Adipocyte (in vitro differentiated cells): ENCODE measurements around the gene RASIP1.

ENCODE experiments used
- DNase-seq: peaks from one replicate; pipeline ENCODE4 v3.0.0-alpha.2; 2015; ENCODE audit warnings: low read depth
- H3K27me3 ChIP-seq: replicated peaks from 2 replicates; pipeline ENCODE4 v1.7.0; 2013; ENCODE audit warnings: mild to moderate bottlenecking, low read length, moderate library complexity; ENCODE audit not compliant: control insufficient read depth, insufficient read depth
- H3K36me3 ChIP-seq: 2 replicates; pipeline ENCODE4 v1.7.0; 2013; ENCODE audit warnings: low read length, mild to moderate bottlenecking, moderate library complexity; ENCODE audit not compliant: control insufficient read depth, insufficient read depth, severe bottlenecking
- H3K4me1 ChIP-seq: 2 replicates; pipeline ENCODE4 v1.7.0; 2013; ENCODE audit warnings: mild to moderate bottlenecking, low read length, moderate library complexity; ENCODE audit not compliant: control insufficient read depth, insufficient read depth
- H3K4me3 ChIP-seq: 2 replicates; pipeline ENCODE4 v1.7.0; 2013; ENCODE audit warnings: mild to moderate bottlenecking, low read length, moderate library complexity
- H3K9ac ChIP-seq: 2 replicates; pipeline ENCODE4 v1.7.0; 2013; ENCODE audit warnings: mild to moderate bottlenecking, low read length, moderate library complexity
- H3K9me3 ChIP-seq: 2 replicates; pipeline ENCODE4 v1.7.0; 2013; ENCODE audit warnings: mild to moderate bottlenecking, low read length, moderate library complexity; ENCODE audit not compliant: control insufficient read depth

Gene RASIP1

GRCh38 chr19:48752496-48753365 lies 12.3 kb upstream of the RASIP1 start, which contains the start of gene FUT1:
FUT1 (minus strand) TSS chr19:48752641; CDS start chr19:48751281, 1,360 bp downstream.
- no peak within 1 kb of the TSS for H3K4me3 ChIP-seq
- H3K4me1 ChIP-seq = no peaks in the 10 kb centered on the region
- no peaks in the 10 kb centered on the region for H3K36me3 ChIP-seq
- H3K27me3 ChIP-seq = peaks cover 35% of the 10 kb centered on the region
- no peak within 1 kb of the TSS for H3K9ac ChIP-seq
- no peaks in the 10 kb centered on the region for H3K9me3 ChIP-seq
- peak; percentile 55 for DNase-seq

GRCh38 chr19:48751845-48752495 lies 11.6 kb upstream of the RASIP1 start:
- Histone ChIP-seq H3K9me3 (no peaks in the 10 kb centered on the region), H3K4me1 (no peaks in the 10 kb centered on the region), H3K36me3 (no peaks in the 10 kb centered on the region), H3K9ac (no peak overlapping the region), H3K27me3 (peaks cover 32% of the 10 kb centered on the region), H3K4me3 (no peak overlapping the region)
- DNase-seq = no peak

GRCh38 chr19:48750771-48751504 lies 10.5 kb upstream of the RASIP1 start:
- H3K4me1 ChIP-seq = no peaks in the 10 kb centered on the region
- H3K27me3 ChIP-seq = peaks cover 31% of the 10 kb centered on the region
- H3K4me3 ChIP-seq = no peak overlapping the region
- no peaks in the 10 kb centered on the region for H3K9me3 ChIP-seq
- no peak for DNase-seq
- no peak overlapping the region for H3K9ac ChIP-seq
- H3K36me3 ChIP-seq = no peaks in the 10 kb centered on the region

GRCh38 chr19:48750351-48750750 lies 9.9 kb upstream of the RASIP1 start:
- Histone ChIP-seq H3K4me3 (no peak overlapping the region), H3K36me3 (no peaks in the 10 kb centered on the region), H3K4me1 (no peaks in the 10 kb centered on the region), H3K9me3 (no peaks in the 10 kb centered on the region), H3K9ac (no peak overlapping the region), H3K27me3 (peaks cover 31% of the 10 kb centered on the region)
- no peak for DNase-seq

GRCh38 chr19:48749571-48750198 lies 9.3 kb upstream of the RASIP1 start:
- DNase-seq = no peak
- Histone ChIP-seq H3K4me1 (no peaks in the 10 kb centered on the region), H3K36me3 (no peaks in the 10 kb centered on the region), H3K4me3 (no peak overlapping the region), H3K9me3 (no peaks in the 10 kb centered on the region), H3K27me3 (peaks cover 31% of the 10 kb centered on the region), H3K9ac (no peak overlapping the region)

- no peaks in the 10 kb centered on the region for H3K9me3 ChIP-seq
- peaks cover 25% of the 10 kb centered on the region for H3K27me3 ChIP-seq
- peak within 1 kb of the TSS; percentile 77 for H3K4me3 ChIP-seq
- peak; percentile 94 for DNase-seq
- H3K4me1 ChIP-seq = no peaks in the 10 kb centered on the region
- peak within 1 kb of the TSS; percentile 62 for H3K9ac ChIP-seq
- H3K36me3 ChIP-seq = no peaks in the 10 kb centered on the region
Measured at GRCh38 chr19:48746738-48747575, 6.5 kb upstream of the RASIP1 start, which contains the start of gene IZUMO1. IZUMO1 (minus strand) TSS chr19:48746909; CDS start chr19:48745859, 1,050 bp downstream.

GRCh38 chr19:48746110-48746509 lies 5.7 kb upstream of the RASIP1 start:
- no peak overlapping the region for H3K4me3 ChIP-seq

GRCh38 chr19:48745208-48745995 lies 5.0 kb upstream of the RASIP1 start:
- Histone ChIP-seq H3K9ac (no peak overlapping the region), H3K36me3 (no peaks in the 10 kb centered on the region), H3K27me3 (peaks cover 14% of the 10 kb centered on the region), H3K4me3 (no peak overlapping the region), H3K4me1 (no peaks in the 10 kb centered on the region), H3K9me3 (no peaks in the 10 kb centered on the region)
- peak; percentile 83 for DNase-seq

More at GRCh38 chr19:48746110-48746509, 5.7 kb upstream of the RASIP1 start:
- Histone ChIP-seq H3K27me3 (peaks cover 18% of the 10 kb centered on the region), H3K9me3 (no peaks in the 10 kb centered on the region), H3K9ac (no peak overlapping the region), H3K36me3 (no peaks in the 10 kb centered on the region), H3K4me1 (no peaks in the 10 kb centered on the region)
- no peak for DNase-seq

GRCh38 chr19:48742096-48742495 lies 1.7 kb upstream of the RASIP1 start:
- H3K9me3 ChIP-seq = no peaks in the 10 kb centered on the region
- H3K27me3 ChIP-seq = peaks cover 7% of the 10 kb centered on the region
- DNase-seq = no peak
- H3K9ac ChIP-seq = no peak overlapping the region
- H3K36me3 ChIP-seq = no peaks in the 10 kb centered on the region
- H3K4me1 ChIP-seq = no peaks in the 10 kb centered on the region
- no peak overlapping the region for H3K4me3 ChIP-seq
